Fibroblast of villous mesenchyme (primary cell): ENCODE measurements around the gene COL11A2. TPM values are rescaled to one million over a fixed set of nuclear protein-coding genes. Genes with fewer than 3 reads are reported as not detected.

ENCODE experiments used
- DNase-seq: peaks from one replicate; pipeline ENCODE4 v3.0.0-alpha.2; 2010; ENCODE audit warnings: low read depth
- H3K4me3 ChIP-seq: 2 replicates; pipeline ENCODE4 v1.5.1; 2011; ENCODE audit warnings: low read depth, mild to moderate bottlenecking, low read length
- CTCF ChIP-seq: IDR thresholded peaks from 2 replicates; pipeline ENCODE4 v1.5.1; 2012; ENCODE audit warnings: low read depth, mild to moderate bottlenecking, low read length; ENCODE audit not compliant: insufficient read depth
- total RNA-seq: library from RNA; depleted of rRNA; stranded (reverse); fragments of >200 nt; gene quantifications from 2 replicates; pipeline ENCODE4 v1.2.3, GENCODE V29; 2012

COL11A2 gene
- total RNA-seq, 1 donor, result under 0.01 TPM

- no peak for TF ChIP-seq CTCF
- peak; percentile 12 for DNase-seq
- peak overlapping the region; percentile 62 for H3K4me3 ChIP-seq
Observed at GRCh38 chr6:33212857-33213165, 20.5 kb upstream of the COL11A2 start.

GRCh38 chr6:33211666-33212422, 19.6 kb upstream of the COL11A2 start:
- H3K4me3 ChIP-seq, result no peak overlapping the region
- no peak for DNase-seq
- TF ChIP-seq CTCF, result peak; percentile 2

GRCh38 chr6:33211136-33211535, 18.9 kb upstream of the COL11A2 start:
- H3K4me3 ChIP-seq, result no peak overlapping the region
- DNase-seq, result no peak
- TF ChIP-seq CTCF, result no peak

GRCh38 chr6:33209856-33210255, 17.6 kb upstream of the COL11A2 start:
- TF ChIP-seq CTCF, result no peak
- H3K4me3 ChIP-seq, result no peak overlapping the region
- DNase-seq, result no peak

- no peak for TF ChIP-seq CTCF
- H3K4me3 ChIP-seq, result peak within 1 kb of the TSS; percentile 83
Observed at GRCh38 chr6:33208091-33208967, 16.1 kb upstream of the COL11A2 start, which contains the start of gene RING1. Gene RING1 (plus strand): TSS chr6:33208500. CDS start chr6:33208823, 323 bp downstream.

GRCh38 chr6:33207552-33208090, 15.4 kb upstream of the COL11A2 start:
- peak overlapping the region; percentile 83 for H3K4me3 ChIP-seq
- peak; percentile 62 for DNase-seq
- no peak for TF ChIP-seq CTCF

More at GRCh38 chr6:33208091-33208967, 16.1 kb upstream of the COL11A2 start, which contains the start of gene RING1:
- DNase-seq, result peak; percentile 74
